Dermis microvascular lymphatic vessel endothelial cell (primary cell): ENCODE measurements around the gene S100A12. TPM values are rescaled to one million over a fixed set of nuclear protein-coding genes. Genes with fewer than 3 reads are reported as not detected.

Experiments
- DNase-seq, 2 donors: peaks; one replicate each; pipeline versions ENCODE4 v3.0.0 to v3.0.0-alpha.2; 2010; ENCODE audit warnings: low read depth in 2 of 2
- total RNA-seq: library from RNA; depleted of rRNA; stranded (reverse); fragments of >200 nt; gene quantifications from 2 replicates; pipeline ENCODE4 v1.2.1, GENCODE V29; 2014

Gene S100A12
- total RNA-seq, 1 donor from 2014 or later, result not detected

GRCh38 chr1:153336650-153337049 is 38.8 kb downstream of the S100A12 start:
- no peak for DNase-seq

GRCh38 chr1:153333902-153334301 is 41.5 kb downstream of the S100A12 start:
- no peak for DNase-seq

- no peak for DNase-seq
Observed at GRCh38 chr1:153324912-153325311, 50.5 kb downstream of the S100A12 start.

Other genes with a start within 250 kb of the S100A12 start
- not detected in 2 replicates for gene SPRR2G, start 224.7 kb downstream of the S100A12 start, total RNA-seq
- not detected in 2 replicates for gene LELP1, start 172.2 kb downstream of the S100A12 start, total RNA-seq
- gene PRR9, start 158.0 kb downstream of the S100A12 start, total RNA-seq, result under 0.01 TPM in 1 of 2 replicates, not detected in the other
- not detected in 2 replicates for gene LORICRIN, start 115.9 kb downstream of the S100A12 start, total RNA-seq
- gene PGLYRP3, start 62.7 kb downstream of the S100A12 start, total RNA-seq, result not detected in 2 replicates
- gene PGLYRP4, start 26.8 kb downstream of the S100A12 start, total RNA-seq, result not detected in 2 replicates
- 0.25 and 0.90 TPM in 2 replicates for gene S100A9, start 17.8 kb downstream of the S100A12 start, total RNA-seq
- not detected in 2 replicates for gene S100A8, start 15.5 kb upstream of the S100A12 start, total RNA-seq
- gene S100A7A, start 40.9 kb upstream of the S100A12 start, total RNA-seq, result not detected in 2 replicates
- gene S100A7, start 85.0 kb upstream of the S100A12 start, total RNA-seq, result not detected in 2 replicates
- 377 and 1,309 TPM in 2 replicates for gene S100A6, start 160.4 kb upstream of the S100A12 start, total RNA-seq
- gene S100A5, start 165.3 kb upstream of the S100A12 start, total RNA-seq, result not detected in 2 replicates
- 2.0 and 35.9 TPM in 2 replicates for gene S100A4, start 170.2 kb upstream of the S100A12 start, total RNA-seq
- gene S100A3, start 173.6 kb upstream of the S100A12 start, total RNA-seq, result 0.38 and 2.3 TPM in 2 replicates
- 0.76 and 2.2 TPM in 2 replicates for gene S100A2, start 190.2 kb upstream of the S100A12 start, total RNA-seq
- gene S100A16, start 237.5 kb upstream of the S100A12 start, total RNA-seq, result 429 and 594 TPM in 2 replicates
- gene S100A14, start 240.7 kb upstream of the S100A12 start, total RNA-seq, result 0.13 and 0.51 TPM in 2 replicates